Stomach (tissue), 9 donors: ENCODE data around the gene TBX15. TPM values are rescaled to one million over a fixed set of nuclear protein-coding genes. Genes with fewer than 3 reads are reported as not detected.

Source experiments
- DNase-seq, 2 donors: peaks; one replicate each; pipeline versions ENCODE4 v3.0.0 to v3.0.0-alpha.2; 2013 to 2019
- H3K27ac ChIP-seq, 5 donors: fragments of 200-600 bp in 4 of 5; sonication (generic) in 4 of 5; one replicate each; pipeline ENCODE4 v1.5.1; 2013 to 2019; ENCODE audit warnings: mild to moderate bottlenecking in 1 of 5, moderate library complexity in 1 of 5
- H3K27me3 ChIP-seq, 3 donors: fragments of 200-600 bp; sonication (generic); one replicate each; pipeline ENCODE4 v1.5.1; 2017 to 2019; ENCODE audit warnings: mixed run types in 1 of 3
- H3K36me3 ChIP-seq, 4 donors: fragments of 200-600 bp; sonication (generic); 1 replicate in 3 of 4; 2 replicates in 1 of 4; pipeline ENCODE4 v1.5.1; 2016 to 2019
- H3K4me1 ChIP-seq, 4 donors: fragments of 200-600 bp; sonication (generic); one replicate each; pipeline ENCODE4 v1.5.1; 2016 to 2019
- H3K4me3 ChIP-seq, 4 donors: fragments of 200-600 bp; sonication (generic) in 3 of 4; one replicate each; pipeline ENCODE4 v1.5.1; 2016 to 2019; ENCODE audit warnings: mild to moderate bottlenecking in 1 of 4
- H3K9me3 ChIP-seq, 4 donors: fragments of 200-600 bp; sonication (generic); one replicate each; pipeline ENCODE4 v1.5.1; 2016 to 2019
- EP300 ChIP-seq: sonication (generic); formaldehyde crosslinking; IDR thresholded peaks from one replicate; pipeline ENCODE4 v1.6.1; 2017; ENCODE audit warnings: antibody characterized with exemption
- POLR2A ChIP-seq, 4 donors: fragments of 450-650 bp; IDR thresholded peaks; one replicate each; pipeline ENCODE4 v1.6.1; 2016; ENCODE audit warnings: antibody characterized with exemption in 4 of 4, control low read depth in 2 of 4, mild to moderate bottlenecking in 1 of 4, moderate library complexity in 1 of 4
- POLR2AphosphoS5 ChIP-seq, 3 donors: sonication (generic); formaldehyde crosslinking; IDR thresholded peaks; one replicate each; pipeline ENCODE4 v1.6.1; 2016; ENCODE audit warnings: antibody characterized with exemption in 3 of 3
- WGBS, 5 donors: extraction: QIAGEN DNeasy Blood & Tissue Kit in 3 of 5; methylation state at CpG; one replicate each; pipeline versions ENCODE4 v1.1.5 to v1.1.7; 2013 to 2018; 5-methylcytosine and 5-hydroxymethylcytosine counted together
- intact Hi-C: fragments of 100-400 bp; cut with DNase I; formaldehyde crosslinking; loops from one replicate; pipeline ENCODE4 v1.15.1; 2023; ENCODE audit warnings: low total_unique reads
- polyA plus RNA-seq, 3 donors: library from polyadenylated mRNA; stranded (reverse); fragments of 200-250 nt; gene quantifications; one replicate each; pipeline ENCODE4 v1.2.3, GENCODE V29; 2013
- total RNA-seq, 5 donors: library from RNA; depleted of rRNA; stranded (reverse); fragments of >200 nt; gene quantifications; one replicate each; pipeline versions ENCODE4 v1.1.0 to v1.2.3, GENCODE V29; 2014 to 2016
- TF ChIP-seq, protein P1 (sequence below), 7 experiments: fragments of 450-650 bp in 4 of 7; fragments of 200-600 bp in 3 of 7; sonication (generic) in 3 of 7; IDR thresholded peaks; one replicate each; pipeline ENCODE4 v1.5.1; 2016 to 2019; ENCODE audit warnings: antibody characterized with exemption in 7 of 7, control low read depth in 2 of 7, mild to moderate bottlenecking in 1 of 7
- donor health status: healthy with polysubstance abuse.
- donor health status: Bipolar disorder and iron deficiency.
- donor health status: healthy.

Gene TBX15
- total and polyA plus RNA-seq, 8 donors = 0.05 to 0.37 TPM; not detected in 6

DNA sequence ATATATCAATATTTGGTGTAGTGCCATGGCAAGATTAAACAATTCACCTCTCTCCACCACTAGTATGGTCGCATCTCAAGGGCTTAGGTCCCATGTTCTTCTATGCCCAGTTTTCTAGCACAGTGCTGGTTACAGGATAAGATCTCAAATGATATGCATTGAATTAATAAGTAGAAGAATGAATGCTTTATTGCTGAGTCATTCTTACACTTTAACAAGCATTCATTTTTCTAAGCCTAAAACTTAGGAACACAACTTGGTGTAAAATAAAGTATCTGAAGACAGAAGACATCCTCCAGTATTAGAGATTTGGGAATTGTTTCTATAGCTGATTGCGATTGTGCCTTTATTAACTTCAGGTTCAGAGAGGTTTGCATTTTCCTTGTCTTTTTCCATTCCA is 85.8 kb downstream of the TBX15 start:
- Histone ChIP-seq H3K4me3 (no peak overlapping the region), H3K27ac (no peak overlapping the region), H3K27me3 (no peaks in the 10 kb centered on the region), H3K36me3 (no peaks in the 10 kb centered on the region), H3K9me3 (no peaks in the 10 kb centered on the region), H3K4me1 (no peaks in the 10 kb centered on the region)
- no peak for DNase-seq
- WGBS, 5 donors = 83 to 96% (median 92%) methylated on average over 2 of the region's 2 CpGs
- TF ChIP-seq EP300 (no peak), POLR2A (IDR thresholded peaks at IDR 0.05) (no peak), POLR2AphosphoS5 (IDR thresholded peaks at IDR 0.05) (no peak)
- TF ChIP-seq, protein P1, sequence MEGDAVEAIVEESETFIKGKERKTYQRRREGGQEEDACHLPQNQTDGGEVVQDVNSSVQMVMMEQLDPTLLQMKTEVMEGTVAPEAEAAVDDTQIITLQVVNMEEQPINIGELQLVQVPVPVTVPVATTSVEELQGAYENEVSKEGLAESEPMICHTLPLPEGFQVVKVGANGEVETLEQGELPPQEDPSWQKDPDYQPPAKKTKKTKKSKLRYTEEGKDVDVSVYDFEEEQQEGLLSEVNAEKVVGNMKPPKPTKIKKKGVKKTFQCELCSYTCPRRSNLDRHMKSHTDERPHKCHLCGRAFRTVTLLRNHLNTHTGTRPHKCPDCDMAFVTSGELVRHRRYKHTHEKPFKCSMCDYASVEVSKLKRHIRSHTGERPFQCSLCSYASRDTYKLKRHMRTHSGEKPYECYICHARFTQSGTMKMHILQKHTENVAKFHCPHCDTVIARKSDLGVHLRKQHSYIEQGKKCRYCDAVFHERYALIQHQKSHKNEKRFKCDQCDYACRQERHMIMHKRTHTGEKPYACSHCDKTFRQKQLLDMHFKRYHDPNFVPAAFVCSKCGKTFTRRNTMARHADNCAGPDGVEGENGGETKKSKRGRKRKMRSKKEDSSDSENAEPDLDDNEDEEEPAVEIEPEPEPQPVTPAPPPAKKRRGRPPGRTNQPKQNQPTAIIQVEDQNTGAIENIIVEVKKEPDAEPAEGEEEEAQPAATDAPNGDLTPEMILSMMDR (IDR thresholded peaks at IDR 0.05) = no peak
- intact Hi-C loops = no loop called here

GRCh38 chr1:118900643-118901440 is 87.3 kb downstream of the TBX15 start:
- intact Hi-C loops = no loop called here

DNA sequence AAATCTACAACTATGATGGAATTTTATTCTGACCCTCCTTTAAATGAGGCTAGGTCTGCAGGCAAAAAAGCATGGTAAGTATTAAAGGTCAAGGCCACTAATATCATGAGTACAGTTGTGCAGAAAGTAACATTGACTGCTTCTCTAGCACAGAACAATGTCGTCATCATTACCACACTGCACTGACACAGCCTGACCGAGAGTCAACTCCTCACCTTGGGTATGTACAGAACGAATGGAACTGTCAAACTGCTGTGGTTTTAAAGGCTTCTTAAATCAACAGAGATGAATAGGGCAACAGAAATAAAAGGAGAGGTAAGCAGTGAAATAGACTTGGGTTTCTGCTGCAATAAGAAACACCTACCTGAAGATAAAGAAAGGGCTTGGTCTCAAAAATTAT is 88.8 kb downstream of the TBX15 start:
- intact Hi-C loops = no loop called here
- TF ChIP-seq EP300 (no peak), POLR2AphosphoS5 (IDR thresholded peaks at IDR 0.05) (no peak), POLR2A (IDR thresholded peaks at IDR 0.05) (no peak)
- TF ChIP-seq, protein P1 (IDR thresholded peaks at IDR 0.05) = no peak
- DNase-seq = no peak
- H3K9me3 ChIP-seq = no peaks in the 10 kb centered on the region
- H3K4me1 ChIP-seq = no peaks in the 10 kb centered on the region
- H3K27me3 ChIP-seq = no peaks in the 10 kb centered on the region
- no peak overlapping the region for H3K4me3 ChIP-seq
- no peak overlapping the region for H3K27ac ChIP-seq
- WGBS, 5 donors = 19 to 29% (median 21%) methylated on average over 3 of the region's 3 CpGs
- H3K36me3 ChIP-seq = no peaks in the 10 kb centered on the region

More at GRCh38 chr1:118900643-118901440, 87.3 kb downstream of the TBX15 start:
- TF ChIP-seq POLR2AphosphoS5 (IDR thresholded peaks at IDR 0.05) (no peak), EP300 (no peak)
- Histone ChIP-seq H3K9me3 (no peaks in the 10 kb centered on the region), H3K4me3 (no peak overlapping the region), H3K36me3 (no peaks in the 10 kb centered on the region), H3K4me1 (no peaks in the 10 kb centered on the region), H3K27me3 (no peaks in the 10 kb centered on the region), H3K27ac (no peak overlapping the region)
- no peak for DNase-seq

DNA sequence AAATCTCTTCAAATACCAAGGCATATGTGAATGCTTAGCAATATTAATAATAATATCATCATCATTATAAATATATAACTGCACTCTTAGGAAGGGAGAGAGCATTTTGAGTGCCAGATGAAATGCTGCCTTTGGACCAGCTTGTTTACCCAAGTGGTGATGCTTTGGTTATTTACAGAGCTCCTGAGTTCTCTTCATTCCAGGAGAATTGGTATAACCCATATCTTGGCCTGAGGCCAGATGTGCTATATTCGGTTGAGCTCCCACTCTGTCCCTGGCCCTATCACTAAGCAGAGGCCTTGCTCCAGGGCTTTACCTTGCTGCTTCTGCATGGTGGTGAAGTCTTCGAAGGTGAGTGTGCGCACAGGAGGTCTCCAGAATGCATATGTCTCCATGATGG is 89.4 kb downstream of the TBX15 start:
- intact Hi-C loops = no loop called here
- Histone ChIP-seq H3K4me3 (no peak overlapping the region), H3K27ac (no peak overlapping the region), H3K27me3 (no peaks in the 10 kb centered on the region), H3K9me3 (no peaks in the 10 kb centered on the region), H3K4me1 (no peaks in the 10 kb centered on the region), H3K36me3 (no peaks in the 10 kb centered on the region)
- no peak for DNase-seq
- no peak for TF ChIP-seq EP300
- no peak for TF ChIP-seq POLR2AphosphoS5 (IDR thresholded peaks at IDR 0.05)
- TF ChIP-seq, protein P1 (IDR thresholded peaks at IDR 0.05) = no peak
- TF ChIP-seq POLR2A (IDR thresholded peaks at IDR 0.05) = no peak
- 80 to 92% (median 89%) methylated on average over 3 of the region's 3 CpGs for WGBS, 5 donors

GRCh38 chr1:118896416-118896815 is 91.7 kb downstream of the TBX15 start:
- H3K27ac ChIP-seq = no peak overlapping the region
- intact Hi-C loops = no loop called here
- H3K36me3 ChIP-seq = no peaks in the 10 kb centered on the region
- no peaks in the 10 kb centered on the region for H3K4me1 ChIP-seq
- DNase-seq = no peak
- no peaks in the 10 kb centered on the region for H3K27me3 ChIP-seq
- no peak for TF ChIP-seq EP300
- TF ChIP-seq, protein P1 (IDR thresholded peaks at IDR 0.05) = no peak
- TF ChIP-seq POLR2AphosphoS5 (IDR thresholded peaks at IDR 0.05) = no peak
- no peak for TF ChIP-seq POLR2A (IDR thresholded peaks at IDR 0.05)
- H3K4me3 ChIP-seq = no peak overlapping the region
- H3K9me3 ChIP-seq = no peaks in the 10 kb centered on the region
